Measurements from ENCODE around the gene RAVER1. TPM values are rescaled to one million over a fixed set of nuclear protein-coding genes. Genes with fewer than 3 reads are reported as not detected.

Gene RAVER1
- total and polyA plus RNA-seq, 9 of the 15 experiments (the other 6 are each of a cell fraction or from before 2014, with no cell fraction given): 0.06 to 113 (median 7.0) TPM

DNA sequence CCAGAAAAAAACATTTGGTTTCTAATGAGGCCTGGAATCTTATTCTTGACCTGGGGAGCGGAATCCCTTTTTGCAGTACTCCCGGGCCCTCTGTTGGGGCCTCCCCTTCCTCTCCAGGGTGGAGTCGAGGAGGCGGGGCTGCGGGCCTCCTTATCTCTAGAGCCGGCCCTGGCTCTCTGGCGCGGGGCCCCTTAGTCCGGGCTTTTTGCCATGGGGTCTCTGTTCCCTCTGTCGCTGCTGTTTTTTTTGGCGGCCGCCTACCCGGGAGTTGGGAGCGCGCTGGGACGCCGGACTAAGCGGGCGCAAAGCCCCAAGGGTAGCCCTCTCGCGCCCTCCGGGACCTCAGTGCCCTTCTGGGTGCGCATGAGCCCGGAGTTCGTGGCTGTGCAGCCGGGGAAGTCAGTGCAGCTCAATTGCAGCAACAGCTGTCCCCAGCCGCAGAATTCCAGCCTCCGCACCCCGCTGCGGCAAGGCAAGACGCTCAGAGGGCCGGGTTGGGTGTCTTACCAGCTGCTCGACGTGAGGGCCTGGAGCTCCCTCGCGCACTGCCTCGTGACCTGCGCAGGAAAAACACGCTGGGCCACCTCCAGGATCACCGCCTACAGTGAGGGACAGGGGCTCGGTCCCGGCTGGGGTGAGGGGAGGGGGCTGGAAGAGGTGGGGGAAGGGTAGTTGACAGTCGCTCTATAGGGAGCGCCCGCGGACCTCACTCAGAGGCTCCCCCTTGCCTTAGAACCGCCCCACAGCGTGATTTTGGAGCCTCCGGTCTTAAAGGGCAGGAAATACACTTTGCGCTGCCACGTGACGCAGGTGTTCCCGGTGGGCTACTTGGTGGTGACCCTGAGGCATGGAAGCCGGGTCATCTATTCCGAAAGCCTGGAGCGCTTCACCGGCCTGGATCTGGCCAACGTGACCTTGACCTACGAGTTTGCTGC, 46.3 kb downstream of the RAVER1 start, which contains the start of gene ICAM4 (continued):
- TF ChIP-seq, protein P1, sequence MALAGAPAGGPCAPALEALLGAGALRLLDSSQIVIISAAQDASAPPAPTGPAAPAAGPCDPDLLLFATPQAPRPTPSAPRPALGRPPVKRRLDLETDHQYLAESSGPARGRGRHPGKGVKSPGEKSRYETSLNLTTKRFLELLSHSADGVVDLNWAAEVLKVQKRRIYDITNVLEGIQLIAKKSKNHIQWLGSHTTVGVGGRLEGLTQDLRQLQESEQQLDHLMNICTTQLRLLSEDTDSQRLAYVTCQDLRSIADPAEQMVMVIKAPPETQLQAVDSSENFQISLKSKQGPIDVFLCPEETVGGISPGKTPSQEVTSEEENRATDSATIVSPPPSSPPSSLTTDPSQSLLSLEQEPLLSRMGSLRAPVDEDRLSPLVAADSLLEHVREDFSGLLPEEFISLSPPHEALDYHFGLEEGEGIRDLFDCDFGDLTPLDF (CRISPR knock-in tag; IDR thresholded peaks at IDR 0.05): 0 out of 2 replicates have a peak, but pooled peaks have one; percentile 24
- TF ChIP-seq MTA1 (IDR thresholded peaks at IDR 0.05; ENCODE audit: borderline replicate concordance): no peak
- TF ChIP-seq PURB (CRISPR knock-in tag; IDR thresholded peaks at IDR 0.05; ENCODE audit: low read depth): no peak
- TF ChIP-seq TARDBP (IDR thresholded peaks at IDR 0.05): 0 out of 2 replicates have a peak, but pooled peaks have one; percentile 67
- TF ChIP-seq, protein P2, sequence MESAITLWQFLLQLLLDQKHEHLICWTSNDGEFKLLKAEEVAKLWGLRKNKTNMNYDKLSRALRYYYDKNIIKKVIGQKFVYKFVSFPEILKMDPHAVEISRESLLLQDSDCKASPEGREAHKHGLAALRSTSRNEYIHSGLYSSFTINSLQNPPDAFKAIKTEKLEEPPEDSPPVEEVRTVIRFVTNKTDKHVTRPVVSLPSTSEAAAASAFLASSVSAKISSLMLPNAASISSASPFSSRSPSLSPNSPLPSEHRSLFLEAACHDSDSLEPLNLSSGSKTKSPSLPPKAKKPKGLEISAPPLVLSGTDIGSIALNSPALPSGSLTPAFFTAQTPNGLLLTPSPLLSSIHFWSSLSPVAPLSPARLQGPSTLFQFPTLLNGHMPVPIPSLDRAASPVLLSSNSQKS (CRISPR knock-in tag; IDR thresholded peaks at IDR 0.05): no peak
- TF ChIP-seq POLR2G (IDR thresholded peaks at IDR 0.05; ENCODE audit: low read depth, low read length): peak; percentile 87
- TF ChIP-seq, protein P3, sequence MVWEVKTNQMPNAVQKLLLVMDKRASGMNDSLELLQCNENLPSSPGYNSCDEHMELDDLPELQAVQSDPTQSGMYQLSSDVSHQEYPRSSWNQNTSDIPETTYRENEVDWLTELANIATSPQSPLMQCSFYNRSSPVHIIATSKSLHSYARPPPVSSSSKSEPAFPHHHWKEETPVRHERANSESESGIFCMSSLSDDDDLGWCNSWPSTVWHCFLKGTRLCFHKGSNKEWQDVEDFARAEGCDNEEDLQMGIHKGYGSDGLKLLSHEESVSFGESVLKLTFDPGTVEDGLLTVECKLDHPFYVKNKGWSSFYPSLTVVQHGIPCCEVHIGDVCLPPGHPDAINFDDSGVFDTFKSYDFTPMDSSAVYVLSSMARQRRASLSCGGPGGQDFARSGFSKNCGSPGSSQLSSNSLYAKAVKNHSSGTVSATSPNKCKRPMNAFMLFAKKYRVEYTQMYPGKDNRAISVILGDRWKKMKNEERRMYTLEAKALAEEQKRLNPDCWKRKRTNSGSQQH (CRISPR knock-in tag; IDR thresholded peaks at IDR 0.05): no peak
- TF ChIP-seq, protein P4, sequence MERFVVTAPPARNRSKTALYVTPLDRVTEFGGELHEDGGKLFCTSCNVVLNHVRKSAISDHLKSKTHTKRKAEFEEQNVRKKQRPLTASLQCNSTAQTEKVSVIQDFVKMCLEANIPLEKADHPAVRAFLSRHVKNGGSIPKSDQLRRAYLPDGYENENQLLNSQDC (CRISPR knock-in tag; IDR thresholded peaks at IDR 0.05): no peak
- TF ChIP-seq ZNF239 (CRISPR knock-in tag; IDR thresholded peaks at IDR 0.05): no peak
- TF ChIP-seq GTF2E2 (tag; IDR thresholded peaks at IDR 0.05): no peak
- no peak for TF ChIP-seq HSF4 (CRISPR knock-in tag; IDR thresholded peaks at IDR 0.05; ENCODE audit: borderline replicate concordance)
- peak; percentile 59 for TF ChIP-seq MYC (IDR thresholded peaks at IDR 0.05; ENCODE audit: low read depth, low read length)
- peak; percentile 70; the same call in 1 of the 2 replicates for TF ChIP-seq MYC (CRISPR knock-in tag; IDR thresholded peaks at IDR 0.05; ENCODE audit: borderline replicate concordance, low read depth)
- TF ChIP-seq NFIC (IDR thresholded peaks at IDR 0.05): peak; percentile 90
- TF ChIP-seq, protein P5, sequence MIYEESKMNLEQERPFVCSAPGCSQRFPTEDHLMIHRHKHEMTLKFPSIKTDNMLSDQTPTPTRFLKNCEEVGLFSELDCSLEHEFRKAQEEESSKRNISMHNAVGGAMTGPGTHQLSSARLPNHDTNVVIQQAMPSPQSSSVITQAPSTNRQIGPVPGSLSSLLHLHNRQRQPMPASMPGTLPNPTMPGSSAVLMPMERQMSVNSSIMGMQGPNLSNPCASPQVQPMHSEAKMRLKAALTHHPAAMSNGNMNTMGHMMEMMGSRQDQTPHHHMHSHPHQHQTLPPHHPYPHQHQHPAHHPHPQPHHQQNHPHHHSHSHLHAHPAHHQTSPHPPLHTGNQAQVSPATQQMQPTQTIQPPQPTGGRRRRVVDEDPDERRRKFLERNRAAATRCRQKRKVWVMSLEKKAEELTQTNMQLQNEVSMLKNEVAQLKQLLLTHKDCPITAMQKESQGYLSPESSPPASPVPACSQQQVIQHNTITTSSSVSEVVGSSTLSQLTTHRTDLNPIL (CRISPR knock-in tag; IDR thresholded peaks at IDR 0.05): no peak; the same call in 1 of the 2 replicates
- TF ChIP-seq, protein P6, sequence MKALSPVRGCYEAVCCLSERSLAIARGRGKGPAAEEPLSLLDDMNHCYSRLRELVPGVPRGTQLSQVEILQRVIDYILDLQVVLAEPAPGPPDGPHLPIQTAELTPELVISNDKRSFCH (CRISPR knock-in tag; IDR thresholded peaks at IDR 0.05): no peak
- TF ChIP-seq, protein P6 (tag; IDR thresholded peaks at IDR 0.05): no peak
- TF ChIP-seq KLF1 (tag; IDR thresholded peaks at IDR 0.05): no peak
- no peak for TF ChIP-seq TCFL5 (CRISPR knock-in tag; conservative IDR thresholded peaks at IDR 0.05)
- no peak for TF ChIP-seq RBM34 (IDR thresholded peaks at IDR 0.05; ENCODE audit: borderline replicate concordance, insufficient read depth, low read length)
- peak; percentile 21 for TF ChIP-seq ESRRA (IDR thresholded peaks at IDR 0.05; ENCODE audit: borderline replicate concordance, low read depth)
- TF ChIP-seq NEUROD1 (IDR thresholded peaks at IDR 0.05; ENCODE audit: borderline replicate concordance, low read depth, low read length, partially characterized antibody): no peak

Measured in K562 (cell line).